Measurements from ENCODE around the gene IL1RAPL2. TPM values are rescaled to one million over a fixed set of nuclear protein-coding genes. Genes with fewer than 3 reads are reported as not detected.

IL1RAPL2 gene
- total and polyA plus RNA-seq, 2 donors (not counting 1 experiment from before 2014, with no cell fraction given), result not detected

- no peak overlapping the region for H3K27ac Mint-ChIP-seq
- H3K4me1 Mint-ChIP-seq, result no peaks in the 10 kb centered on the region
- intact Hi-C loops (cut with micrococcal nuclease), result no loop called here
- Histone ChIP-seq H3K36me3 (replicated peaks in 1 of 2; ENCODE audit: control extremely low read depth in 1 of 2, control insufficient read depth in 1 of 2, extremely low read depth in 1 of 2, insufficient read depth in 2 of 2, low read length in 1 of 2) (no peaks in the 10 kb centered on the region), H3K9ac (ENCODE audit: low read length) (no peak overlapping the region), H3K27ac (ENCODE audit: low read length in 2 of 2) (no peak overlapping the region), H3K27me3 (replicated peaks in 1 of 4; ENCODE audit: control extremely low read depth in 1 of 4, control insufficient read depth in 3 of 4, insufficient read depth in 4 of 4, low read length in 3 of 4) (no peaks in the 10 kb centered on the region), H3K9me3 (ENCODE audit: control extremely low read depth in 1 of 3, control insufficient read depth in 2 of 3, insufficient read depth in 1 of 3, low read length in 2 of 3) (no peaks in the 10 kb centered on the region), H3K4me3 (ENCODE audit: control extremely low read depth in 1 of 5, extremely low read depth in 1 of 5, insufficient read depth in 1 of 5, low read depth in 2 of 5, low read length in 4 of 5) (no peak overlapping the region), H4K20me1 (ENCODE audit: control insufficient read depth, insufficient read depth, low read length, poor library complexity, severe bottlenecking) (no peaks in the 10 kb centered on the region), H3K4me1 (ENCODE audit: control insufficient read depth in 2 of 2, insufficient read depth in 2 of 2, low read length in 2 of 2) (no peaks in the 10 kb centered on the region), H3K4me2 (replicated peaks; ENCODE audit: low read depth, low read length, poor library complexity, severe bottlenecking) (no peak overlapping the region), H3K79me2 (ENCODE audit: control insufficient read depth, insufficient read depth, low read length) (no peaks in the 10 kb centered on the region), H2AFZ (ENCODE audit: insufficient read depth, low read depth, low read length, poor library complexity, severe bottlenecking) (no peak overlapping the region)
- DNase-seq, result no peak
- no CpG with 5 or more reads among the region's 1 CpG for WGBS (ENCODE audit: insufficient coverage)
- no peak for ATAC-seq (ENCODE audit: low read depth)
- H3K27me3 Mint-ChIP-seq, result no peaks in the 10 kb centered on the region
- ChIA-PET CTCF (no interaction called here), POLR2A (interaction anchor here (0.6 kb wide), 1 partner anchor 55 kb away, joined by 3 read pairs; no protein-coding TSS in a partner anchor)
- no peak overlapping the region for H3K4me3 Mint-ChIP-seq
- no peak for TF ChIP-seq CTCF (IDR thresholded peaks at IDR 0.05)
- TF ChIP-seq EZH2 (IDR thresholded peaks at IDR 0.05; ENCODE audit: borderline replicate concordance, insufficient read depth, low read depth, low read length, poor library complexity, severe bottlenecking), result no peak
- H3K9me3 Mint-ChIP-seq (ENCODE audit: insufficient read depth), result no peaks in the 10 kb centered on the region
Measured at GRCh38 chrX:104745152-104745551, 179.2 kb downstream of the IL1RAPL2 start.

- ATAC-seq (ENCODE audit: low read depth) (no peak), DNase-seq (no peak)
- H3K27me3 Mint-ChIP-seq, result no peaks in the 10 kb centered on the region
- ChIA-PET POLR2A (no interaction called here), CTCF (no interaction called here)
- no peaks in the 10 kb centered on the region for H3K9me3 ChIP-seq (ENCODE audit: control extremely low read depth in 1 of 3, control insufficient read depth in 2 of 3, insufficient read depth in 1 of 3, low read length in 2 of 3)
- no peaks in the 10 kb centered on the region for H3K27me3 ChIP-seq (replicated peaks in 1 of 4; ENCODE audit: control extremely low read depth in 1 of 4, control insufficient read depth in 3 of 4, insufficient read depth in 4 of 4, low read length in 3 of 4)
- no peaks in the 10 kb centered on the region for H3K9me3 Mint-ChIP-seq (ENCODE audit: insufficient read depth)
- no CpG with 5 or more reads among the region's 2 CpGs for WGBS (ENCODE audit: insufficient coverage)
- no peak overlapping the region for H2AFZ ChIP-seq (ENCODE audit: insufficient read depth, low read depth, low read length, poor library complexity, severe bottlenecking)
- H3K4me3 ChIP-seq (ENCODE audit: control extremely low read depth in 1 of 5, extremely low read depth in 1 of 5, insufficient read depth in 1 of 5, low read depth in 2 of 5, low read length in 4 of 5), result no peak overlapping the region
- no peak overlapping the region for H3K4me2 ChIP-seq (replicated peaks; ENCODE audit: low read depth, low read length, poor library complexity, severe bottlenecking)
- H3K27ac Mint-ChIP-seq, result no peak overlapping the region
- no peak overlapping the region for H3K27ac ChIP-seq (ENCODE audit: low read length in 2 of 2)
- intact Hi-C loops (cut with micrococcal nuclease), result no loop called here
- H3K9ac ChIP-seq (ENCODE audit: low read length), result no peak overlapping the region
- H3K4me1 Mint-ChIP-seq, result no peaks in the 10 kb centered on the region
- H3K4me3 Mint-ChIP-seq, result no peak overlapping the region
- TF ChIP-seq CTCF (IDR thresholded peaks at IDR 0.05) (no peak), EZH2 (IDR thresholded peaks at IDR 0.05; ENCODE audit: borderline replicate concordance, insufficient read depth, low read depth, low read length, poor library complexity, severe bottlenecking) (no peak)
- no peaks in the 10 kb centered on the region for H3K4me1 ChIP-seq (ENCODE audit: control insufficient read depth in 2 of 2, insufficient read depth in 2 of 2, low read length in 2 of 2)
- no peaks in the 10 kb centered on the region for H3K36me3 ChIP-seq (replicated peaks in 1 of 2; ENCODE audit: control extremely low read depth in 1 of 2, control insufficient read depth in 1 of 2, extremely low read depth in 1 of 2, insufficient read depth in 2 of 2, low read length in 1 of 2)
- no peaks in the 10 kb centered on the region for H4K20me1 ChIP-seq (ENCODE audit: control insufficient read depth, insufficient read depth, low read length, poor library complexity, severe bottlenecking)
- no peaks in the 10 kb centered on the region for H3K79me2 ChIP-seq (ENCODE audit: control insufficient read depth, insufficient read depth, low read length)
Measured at GRCh38 chrX:104749951-104750610, 184.1 kb downstream of the IL1RAPL2 start.

Measured in B cell (primary cell).